ENCODE results near the gene PIK3R5. TPM values are rescaled to one million over a fixed set of nuclear protein-coding genes. Genes with fewer than 3 reads are reported as not detected.

The PIK3R5 gene
- total RNA-seq, 2 donors from 2014 or later, result 30.7 to 42.9 TPM

DNA sequence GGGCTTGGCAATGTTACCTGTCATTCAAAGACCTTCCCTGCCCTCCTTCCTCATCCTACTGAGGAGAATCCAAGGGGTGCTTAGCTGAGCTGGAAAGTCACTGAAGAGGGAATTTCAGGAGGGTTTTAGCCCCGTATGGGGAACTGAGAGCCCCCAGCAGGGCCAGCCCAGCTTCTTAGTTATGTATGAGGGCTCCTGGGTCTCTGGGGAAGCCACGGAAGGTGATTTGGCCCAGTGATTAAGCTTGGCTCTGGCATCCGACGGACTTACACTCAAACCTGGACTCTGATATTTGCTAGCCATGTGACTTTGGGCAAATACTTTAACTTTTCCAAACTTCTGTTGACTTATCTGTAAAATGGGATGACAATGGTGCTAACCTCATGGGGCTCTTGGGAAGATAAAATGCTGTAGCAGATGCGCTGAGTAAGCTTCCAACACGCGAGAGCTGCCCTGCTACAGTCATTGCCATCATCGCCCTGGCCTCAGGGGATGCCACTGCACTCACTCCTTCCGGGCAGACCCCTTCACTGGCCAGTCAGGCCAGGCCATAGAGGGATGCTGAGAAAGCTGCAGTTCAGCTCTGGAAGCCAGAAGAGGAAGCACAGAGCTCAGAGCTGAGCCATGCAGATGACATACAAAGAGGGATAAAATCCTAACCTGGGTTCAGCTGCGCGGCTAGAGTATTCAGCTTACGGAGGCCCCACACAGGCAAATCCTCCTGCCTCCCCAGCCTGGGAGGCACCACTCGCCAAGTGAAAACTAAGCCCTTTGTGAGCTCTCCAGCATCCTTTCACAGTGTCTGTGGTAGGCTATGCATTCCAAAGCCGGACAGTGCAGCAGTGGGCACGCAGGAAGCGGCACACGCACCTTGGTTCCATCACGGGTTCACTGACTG, 53.2 kb downstream of the PIK3R5 start:
- DNase-seq (ENCODE audit: low spot score), result no peak
- Histone ChIP-seq H3K27ac (no peak overlapping the region), H3K9me3 (no peaks in the 10 kb centered on the region), H3K4me3 (no peak overlapping the region), H3K36me3 (no peaks in the 10 kb centered on the region), H3K4me1 (ENCODE audit: control insufficient read depth in 1 of 2, low read depth in 2 of 2) (no peaks in the 10 kb centered on the region), H3K27me3 (replicated peaks; ENCODE audit: insufficient read depth) (no peaks in the 10 kb centered on the region)
- no peak for ATAC-seq (ENCODE audit: insufficient number of reproducible peaks, low FRiP score, low read depth)
- TF ChIP-seq, protein P1, sequence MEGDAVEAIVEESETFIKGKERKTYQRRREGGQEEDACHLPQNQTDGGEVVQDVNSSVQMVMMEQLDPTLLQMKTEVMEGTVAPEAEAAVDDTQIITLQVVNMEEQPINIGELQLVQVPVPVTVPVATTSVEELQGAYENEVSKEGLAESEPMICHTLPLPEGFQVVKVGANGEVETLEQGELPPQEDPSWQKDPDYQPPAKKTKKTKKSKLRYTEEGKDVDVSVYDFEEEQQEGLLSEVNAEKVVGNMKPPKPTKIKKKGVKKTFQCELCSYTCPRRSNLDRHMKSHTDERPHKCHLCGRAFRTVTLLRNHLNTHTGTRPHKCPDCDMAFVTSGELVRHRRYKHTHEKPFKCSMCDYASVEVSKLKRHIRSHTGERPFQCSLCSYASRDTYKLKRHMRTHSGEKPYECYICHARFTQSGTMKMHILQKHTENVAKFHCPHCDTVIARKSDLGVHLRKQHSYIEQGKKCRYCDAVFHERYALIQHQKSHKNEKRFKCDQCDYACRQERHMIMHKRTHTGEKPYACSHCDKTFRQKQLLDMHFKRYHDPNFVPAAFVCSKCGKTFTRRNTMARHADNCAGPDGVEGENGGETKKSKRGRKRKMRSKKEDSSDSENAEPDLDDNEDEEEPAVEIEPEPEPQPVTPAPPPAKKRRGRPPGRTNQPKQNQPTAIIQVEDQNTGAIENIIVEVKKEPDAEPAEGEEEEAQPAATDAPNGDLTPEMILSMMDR (IDR thresholded peaks at IDR 0.05), result no peak

- no peak overlapping the region for H3K4me3 ChIP-seq
- H3K27me3 ChIP-seq (replicated peaks; ENCODE audit: insufficient read depth), result no peaks in the 10 kb centered on the region
- H3K27ac ChIP-seq, result no peak overlapping the region
- H3K9me3 ChIP-seq, result no peaks in the 10 kb centered on the region
- DNase-seq (ENCODE audit: low spot score) (no peak), ATAC-seq (ENCODE audit: insufficient number of reproducible peaks, low FRiP score, low read depth) (no peak)
- H3K4me1 ChIP-seq (ENCODE audit: control insufficient read depth in 1 of 2, low read depth in 2 of 2), result no peaks in the 10 kb centered on the region
- H3K36me3 ChIP-seq, result no peaks in the 10 kb centered on the region
- TF ChIP-seq, protein P1 (IDR thresholded peaks at IDR 0.05), result no peak
Measured at GRCh38 chr17:8910969-8911604, 54.4 kb downstream of the PIK3R5 start.

GRCh38 chr17:8909586-8910270, 55.8 kb downstream of the PIK3R5 start:
- TF ChIP-seq, protein P1 (IDR thresholded peaks at IDR 0.05), result no peak
- no peak for DNase-seq (ENCODE audit: low spot score)
- Histone ChIP-seq H3K4me3 (no peak overlapping the region), H3K9me3 (no peaks in the 10 kb centered on the region), H3K4me1 (ENCODE audit: control insufficient read depth in 1 of 2, low read depth in 2 of 2) (no peaks in the 10 kb centered on the region), H3K27ac (no peak overlapping the region), H3K27me3 (replicated peaks; ENCODE audit: insufficient read depth) (no peaks in the 10 kb centered on the region), H3K36me3 (no peaks in the 10 kb centered on the region)
- ATAC-seq (ENCODE audit: insufficient number of reproducible peaks, low FRiP score, low read depth), result no peak

DNA sequence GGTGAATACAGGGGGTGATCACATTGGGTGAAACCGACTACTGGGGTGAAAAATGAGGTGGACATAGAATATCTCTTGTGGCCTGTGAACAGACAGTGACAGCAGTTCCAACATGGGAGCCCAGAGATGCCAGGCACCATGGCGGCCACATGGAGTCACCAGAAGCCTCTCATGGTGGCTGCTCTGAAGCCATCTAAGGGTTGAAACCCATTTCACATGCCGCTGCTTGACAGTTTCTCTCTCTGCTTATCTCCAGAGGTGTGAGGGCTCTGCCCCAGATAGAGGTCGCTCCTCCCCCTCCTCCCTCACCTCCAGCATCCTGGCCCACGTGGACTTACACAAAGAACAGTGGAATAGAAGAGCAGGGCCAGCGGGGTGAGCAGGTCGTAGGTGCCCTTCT, 60.2 kb downstream of the PIK3R5 start:
- Histone ChIP-seq H3K4me1 (ENCODE audit: control insufficient read depth in 1 of 2, low read depth in 2 of 2) (no peaks in the 10 kb centered on the region), H3K27me3 (replicated peaks; ENCODE audit: insufficient read depth) (no peaks in the 10 kb centered on the region), H3K27ac (no peak overlapping the region), H3K4me3 (no peak overlapping the region), H3K9me3 (no peaks in the 10 kb centered on the region), H3K36me3 (no peaks in the 10 kb centered on the region)
- TF ChIP-seq, protein P1 (IDR thresholded peaks at IDR 0.05), result no peak
- DNase-seq (ENCODE audit: low spot score) (no peak), ATAC-seq (ENCODE audit: insufficient number of reproducible peaks, low FRiP score, low read depth) (no peak)

DNA sequence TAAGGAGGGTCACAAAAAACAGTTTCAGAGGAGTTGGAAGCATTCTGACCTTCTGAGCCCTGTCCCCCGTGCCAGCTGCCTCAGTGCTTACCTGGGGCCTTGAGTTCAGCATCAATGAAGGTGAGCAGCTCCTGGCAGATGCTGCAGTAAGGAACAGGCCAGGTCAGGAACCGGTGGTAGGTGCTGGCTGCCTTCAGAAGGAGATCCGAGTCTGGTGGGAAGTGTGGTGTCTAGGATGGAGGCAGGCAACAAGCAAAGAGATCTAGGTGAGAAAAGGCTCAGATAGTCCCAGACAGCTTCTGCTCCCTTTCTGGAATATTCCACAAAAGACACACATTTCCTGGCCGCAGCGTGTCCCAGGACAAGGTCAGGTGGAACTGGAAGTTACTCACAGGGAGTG, 60.8 kb downstream of the PIK3R5 start:
- Histone ChIP-seq H3K27ac (no peak overlapping the region), H3K9me3 (no peaks in the 10 kb centered on the region), H3K36me3 (no peaks in the 10 kb centered on the region), H3K27me3 (replicated peaks; ENCODE audit: insufficient read depth) (no peaks in the 10 kb centered on the region), H3K4me1 (ENCODE audit: control insufficient read depth in 1 of 2, low read depth in 2 of 2) (no peaks in the 10 kb centered on the region), H3K4me3 (no peak overlapping the region)
- no peak for DNase-seq (ENCODE audit: low spot score)
- TF ChIP-seq, protein P1 (IDR thresholded peaks at IDR 0.05), result no peak
- ATAC-seq (ENCODE audit: insufficient number of reproducible peaks, low FRiP score, low read depth), result no peak
